ENCODE results near the gene ELP5.
A peak's percentile ranks its signal among the peaks of the same experiment; 100 is the strongest.

Gene ELP5

GRCh38 chr17:7285679-7286078 lies 33.7 kb downstream of the ELP5 start:
- no peak for DNase-seq (ENCODE audit: low read depth)

- DNase-seq (ENCODE audit: low read depth), result no peak
Measured at GRCh38 chr17:7289256-7290032, 37.4 kb downstream of the ELP5 start.

GRCh38 chr17:7290166-7290565 lies 38.2 kb downstream of the ELP5 start:
- no peak for DNase-seq (ENCODE audit: low read depth)

GRCh38 chr17:7290685-7291084 lies 38.7 kb downstream of the ELP5 start:
- no peak for DNase-seq (ENCODE audit: low read depth)

- no peak for DNase-seq (ENCODE audit: low read depth)
Measured at GRCh38 chr17:7292194-7292593, 40.2 kb downstream of the ELP5 start.

- DNase-seq (ENCODE audit: low read depth), result no peak
Measured at GRCh38 chr17:7292729-7293128, 40.7 kb downstream of the ELP5 start.

GRCh38 chr17:7293159-7293558 lies 41.1 kb downstream of the ELP5 start:
- DNase-seq (ENCODE audit: low read depth), result no peak

- DNase-seq (ENCODE audit: low read depth), result no peak
Measured at GRCh38 chr17:7293816-7294613, 42.0 kb downstream of the ELP5 start.

- no peak for DNase-seq (ENCODE audit: low read depth)
Measured at GRCh38 chr17:7294614-7295153, 42.7 kb downstream of the ELP5 start, which contains the start of gene YBX2. TSS of gene YBX2 (minus strand) at chr17:7294639. CDS start at chr17:7294500, 139 bp downstream.

- no peak for DNase-seq (ENCODE audit: low read depth)
Measured at GRCh38 chr17:7295230-7296180, 43.5 kb downstream of the ELP5 start.

GRCh38 chr17:7296189-7296861 lies 44.3 kb downstream of the ELP5 start:
- no peak for DNase-seq (ENCODE audit: low read depth)

GRCh38 chr17:7304179-7304578 lies 52.2 kb downstream of the ELP5 start:
- DNase-seq (ENCODE audit: low read depth), result no peak

GRCh38 chr17:7306911-7307685 lies 55.1 kb downstream of the ELP5 start, which contains the start of gene EIF5A:
TSS of gene EIF5A (plus strand) at chr17:7307628. CDS start at chr17:7309636, 2,008 bp downstream.
- peak; percentile 93 for DNase-seq (ENCODE audit: low read depth)

- DNase-seq (ENCODE audit: low read depth), result no peak
Measured at GRCh38 chr17:7307686-7308624, 55.9 kb downstream of the ELP5 start.

- no peak for DNase-seq (ENCODE audit: low read depth)
Measured at GRCh38 chr17:7308625-7309433, 56.8 kb downstream of the ELP5 start.
